Heart right ventricle (tissue), 16 donors: ENCODE data around the gene PLD5. TPM values are rescaled to one million over a fixed set of nuclear protein-coding genes. Genes with fewer than 3 reads are reported as not detected.

Experiments
- ATAC-seq, 8 donors: fragments of 200-7000 bp; cut with Tn5 transposase; one replicate each; pipeline ENCODE4 v1.9.1; 2020; ENCODE audit warnings: mild to moderate bottlenecking in 8 of 8, moderate library complexity in 8 of 8, moderate number of reproducible peaks in 1 of 8
- DNase-seq, 2 donors: peaks; one replicate each; pipeline ENCODE4 v3.0.0-alpha.2; 2020
- H3K27ac ChIP-seq, 10 donors: fragments of 200-600 bp; sonication (generic) in 2 of 10; one replicate each; pipeline versions ENCODE4 v1.5.0 to v1.8.0; 2020 to 2022; ENCODE audit warnings: mild to moderate bottlenecking in 3 of 10
- H3K27me3 ChIP-seq, 7 donors: fragments of 200-600 bp; one replicate each; pipeline ENCODE4 v1.8.0; 2021 to 2022; ENCODE audit warnings: mild to moderate bottlenecking in 2 of 7
- H3K36me3 ChIP-seq, 9 donors: fragments of 200-600 bp; sonication (generic) in 1 of 9; one replicate each; pipeline versions ENCODE4 v1.5.0 to v1.8.0; 2020 to 2022; ENCODE audit warnings: mild to moderate bottlenecking in 2 of 9
- H3K4me1 ChIP-seq, 9 donors: fragments of 200-600 bp; sonication (generic) in 1 of 9; one replicate each; pipeline versions ENCODE4 v1.5.0 to v1.8.0; 2020 to 2022; ENCODE audit warnings: mild to moderate bottlenecking in 4 of 9
- H3K4me3 ChIP-seq, 10 donors: fragments of 200-600 bp; sonication (generic) in 2 of 10; one replicate each; pipeline versions ENCODE4 v1.5.0 to v1.8.0; 2020 to 2022; ENCODE audit warnings: mild to moderate bottlenecking in 7 of 10, moderate library complexity in 2 of 10
- H3K9me3 ChIP-seq, 11 donors: fragments of 200-600 bp in 10 of 11; sonication (generic) in 2 of 11; one replicate each; pipeline versions ENCODE4 v1.5.0 to v1.8.0; 2013 to 2022; ENCODE audit warnings: mild to moderate bottlenecking in 2 of 11, control low read depth in 1 of 11, moderate library complexity in 1 of 11
- CTCF ChIP-seq, 9 donors: fragments of 200-600 bp; sonication (generic) in 2 of 9; IDR thresholded peaks; one replicate each; pipeline versions ENCODE4 v1.5.0 to v1.8.0; 2021 to 2022; ENCODE audit warnings: antibody characterized with exemption in 9 of 9, mild to moderate bottlenecking in 5 of 9, moderate library complexity in 1 of 9
- WGBS, 2 donors: extraction: QIAGEN DNeasy Blood & Tissue Kit; methylation state at CpG; one replicate each; pipeline ENCODE4 v1.1.7; 2013; ENCODE audit warnings: inconsistent platforms in 1 of 2; 5-methylcytosine and 5-hydroxymethylcytosine counted together
- intact Hi-C, 10 donors: fragments of 100-400 bp; cut with DNase I; formaldehyde crosslinking; loops; one replicate each; pipeline versions ENCODE4 v1.11.1 to v1.14.2; 2022
- polyA plus RNA-seq, 2 donors: library from polyadenylated mRNA; stranded (reverse); fragments of 200-250 nt; gene quantifications; one replicate each; pipeline ENCODE4 v1.2.3, GENCODE V29; 2013
- total RNA-seq, 10 donors: library from RNA; stranded (reverse); fragmentation: NEBNext Ultra II Directional in 3 of 10; extraction: Animal tissue kit (Norgen Biotek cat#: 25700) in 3 of 10; gene quantifications; one replicate each; pipeline versions ENCODE4 v1.2.1 to v1.2.4, GENCODE V29; 2021 to 2023
- donor health status: Arrhythmogenic right ventricular cardiomyopathy.
- donor health status: ischemic (EF 13 %, LVEDD 7.1; RV severe dilation, severe dysfunction).
- donor health status: healthy with polysubstance abuse.
- donor health status: DM: no; HTN: yes; CAD: no.
- donor health status: DM: no; HTN: no; CAD: no.
- donor health status: ischemic (EF 25% LVEDD 6.9; RV normal size, moderate dysfunction).
- donor health status: ischemic (EF 25% LVEDD 5.7; RV mildly dilated, moderate dysfunction).
- donor health status: healthy.
- donor health status: DM: yes; HTN: yes; CAD: no.
- donor health status: Ischemic cardiomyopathy.
- donor health status: ischemic (EF 35%, LVEDD 5.7; RV mildly dilated, moderate dysfunction).
- donor health status: nonischemic (EF 11% LVEDD 7.7; RV severe dilation, severe dysfunction).
- donor health status: DM: yes; HTN: yes; CAD: no.
- donor health status: PGD.
- donor health status: ischemic (EF 29% LVEDD 5.4; RV normal size, mild dysfunction).
- donor health status: nonischemic (EF 23%, LVEDD 6.1; RV moderate dilation, normal function).

PLD5 gene
- total and polyA plus RNA-seq, 12 donors, result 0.13 to 1.3 (median 0.41) TPM; not detected in 4

GRCh38 chr1:242428399-242429190 lies 95.9 kb downstream of the PLD5 start:
- TF ChIP-seq CTCF (IDR thresholded peaks at IDR 0.05), result no peak
- ATAC-seq, result no peak
- no peaks in the 10 kb centered on the region for H3K4me1 ChIP-seq
- intact Hi-C loops, result no loop called here
- H3K27me3 ChIP-seq, result no peaks in the 10 kb centered on the region
- 59 to 69% methylated on average over 8 of the region's 8 CpGs for WGBS, 2 donors
- no peak overlapping the region for H3K27ac ChIP-seq
- DNase-seq, result no peak
- H3K36me3 ChIP-seq, result no peaks in the 10 kb centered on the region
- peaks cover 0 to 8% (median 0%) of the 10 kb centered on the region in 11 donors for H3K9me3 ChIP-seq
- H3K4me3 ChIP-seq, result no peak overlapping the region

DNA sequence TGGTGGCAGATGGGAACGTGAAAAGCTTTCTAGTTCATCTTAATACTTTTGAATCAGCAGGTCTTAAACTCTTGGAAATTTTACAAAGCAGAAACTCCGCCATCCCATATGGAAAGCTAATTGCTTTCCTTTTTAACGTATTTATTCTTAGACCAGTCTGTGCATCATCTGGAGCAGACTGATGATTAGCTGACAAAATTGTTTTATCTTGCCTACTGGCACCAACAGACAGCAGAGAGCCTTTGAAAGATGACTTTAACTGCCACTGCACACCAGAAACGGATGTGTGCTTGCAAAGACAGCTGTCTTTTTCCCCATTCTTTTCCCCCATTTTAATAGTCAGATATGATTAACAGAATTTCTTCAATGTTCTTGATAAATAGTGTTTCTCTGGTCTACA lies 97.0 kb downstream of the PLD5 start:
- Histone ChIP-seq H3K27ac (no peak overlapping the region), H3K4me3 (no peak overlapping the region), H3K27me3 (no peaks in the 10 kb centered on the region), H3K4me1 (no peaks in the 10 kb centered on the region), H3K36me3 (no peaks in the 10 kb centered on the region), H3K9me3 (peaks cover 0 to 8% (median 0%) of the 10 kb centered on the region in 11 donors)
- no peak for TF ChIP-seq CTCF (IDR thresholded peaks at IDR 0.05)
- 41 to 45% methylated on average over 4 of the region's 4 CpGs for WGBS, 2 donors
- ATAC-seq (no peak), DNase-seq (no peak)
- intact Hi-C loops, result no loop called here

DNA sequence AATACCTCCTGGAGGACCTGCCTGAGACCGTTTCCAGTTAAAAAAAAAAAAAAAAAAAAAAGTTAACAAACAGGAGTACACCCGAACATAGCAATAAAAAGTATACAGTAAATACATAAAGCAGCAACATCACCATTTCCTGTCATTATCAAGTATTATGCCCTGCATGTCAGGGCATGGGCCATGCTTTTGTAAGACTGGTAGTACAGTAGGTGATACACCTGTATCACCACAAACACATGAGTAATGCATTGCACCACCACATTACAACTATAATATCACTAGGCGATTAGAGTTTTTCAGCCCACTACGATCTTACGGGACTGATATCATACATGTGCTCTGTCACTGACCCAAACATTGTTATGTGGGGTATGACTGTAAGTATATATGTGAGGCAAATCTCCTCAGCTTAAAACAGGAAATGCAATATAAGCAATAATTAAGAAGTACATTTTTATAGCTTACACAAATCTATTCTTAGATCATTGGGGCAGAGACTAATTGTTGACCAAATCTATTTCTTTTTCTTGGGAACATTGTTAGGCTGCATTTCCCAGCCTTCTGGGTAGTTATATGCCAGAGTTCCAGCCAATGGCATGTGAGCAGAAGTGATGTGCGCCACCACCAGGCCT lies 98.1 kb downstream of the PLD5 start:
- Histone ChIP-seq H3K4me3 (no peak overlapping the region), H3K9me3 (peaks cover 0 to 2% (median 0%) of the 10 kb centered on the region in 11 donors), H3K27me3 (no peaks in the 10 kb centered on the region), H3K27ac (no peak overlapping the region), H3K4me1 (no peaks in the 10 kb centered on the region), H3K36me3 (no peaks in the 10 kb centered on the region)
- DNase-seq (no peak), ATAC-seq (no peak)
- WGBS, 2 donors, result 86 to 88% methylated on average over 6 of the region's 6 CpGs
- no peak for TF ChIP-seq CTCF (IDR thresholded peaks at IDR 0.05)
- intact Hi-C loops, result no loop called here

- Histone ChIP-seq H3K9me3 (no peaks in the 10 kb centered on the region), H3K27me3 (no peaks in the 10 kb centered on the region), H3K27ac (no peak overlapping the region), H3K36me3 (no peaks in the 10 kb centered on the region), H3K4me1 (no peaks in the 10 kb centered on the region), H3K4me3 (no peak overlapping the region)
- 78 to 86% methylated on average over 4 of the region's 4 CpGs for WGBS, 2 donors
- DNase-seq (no peak), ATAC-seq (no peak)
- intact Hi-C loops, result no loop called here
- TF ChIP-seq CTCF (IDR thresholded peaks at IDR 0.05), result no peak
These were observed 99.3 kb downstream of the PLD5 start for GRCh38 chr1:242425232-242425631.
